Kasumi-1 (cell line): ENCODE measurements around the gene GRK5.
"Not testable (repeated sequence)": the region's sequence is repeated elsewhere in the genome, so short reads cannot be mapped to it uniquely, and the experiment has no call there.

Experiments
- DNase-seq, 2 experiments: peaks; one replicate each; lab custom pipeline; 2025; lab: John Stamatoyannopoulos, UW

Gene GRK5

GRCh38 chr10:119207366-119207666 lies at the start of gene GRK5:
GRK5 (plus strand) TSS chr10:119207571; CDS start chr10:119207918, 347 bp downstream.
- peak; percentile 94 to 96 for DNase-seq

- no peak for DNase-seq
These were observed 48.0 kb upstream of the GRK5 start for GRCh38 chr10:119159332-119159731.

- DNase-seq, result no peak
These were observed 45.5 kb upstream of the GRK5 start for GRCh38 chr10:119161680-119162451.

GRCh38 chr10:119162452-119163092 lies 44.8 kb upstream of the GRK5 start:
- DNase-seq, result no peak

GRCh38 chr10:119165171-119166117 lies 41.9 kb upstream of the GRK5 start, which contains the start of gene SFXN4:
SFXN4 (minus strand) TSS chr10:119165714; CDS start chr10:119165647, 67 bp downstream.
- peak; percentile 90 to 92 for DNase-seq

GRCh38 chr10:119166118-119166500 lies 41.3 kb upstream of the GRK5 start:
- DNase-seq, result peak; percentile 44 to 60

GRCh38 chr10:119166564-119166963 lies 40.8 kb upstream of the GRK5 start:
- DNase-seq, result peak; percentile 50 to 54

- DNase-seq, result no peak
These were observed 40.3 kb upstream of the GRK5 start for GRCh38 chr10:119167041-119167440.

GRCh38 chr10:119174109-119174508 lies 33.3 kb upstream of the GRK5 start:
- DNase-seq, result no peak

GRCh38 chr10:119176166-119176565 lies 31.2 kb upstream of the GRK5 start:
- no peak for DNase-seq

GRCh38 chr10:119177708-119178371 lies 29.5 kb upstream of the GRK5 start:
- DNase-seq, result no peak

GRCh38 chr10:119178372-119179119 lies 28.8 kb upstream of the GRK5 start, which contains the start of gene PRDX3:
PRDX3 (minus strand) TSS chr10:119178812; CDS start chr10:119178790, 22 bp downstream.
- peak; percentile 94 to 98 for DNase-seq

GRCh38 chr10:119180850-119181400 lies 26.4 kb upstream of the GRK5 start:
- not testable (repeated sequence) for DNase-seq

GRCh38 chr10:119183664-119184412 lies 23.5 kb upstream of the GRK5 start:
- DNase-seq, result no peak

- peak in 1 of 2 experiments; percentile 53 for DNase-seq
These were observed 17.5 kb upstream of the GRK5 start for GRCh38 chr10:119189811-119190282.

GRCh38 chr10:119190353-119190752 lies 17.0 kb upstream of the GRK5 start:
- no peak for DNase-seq

- DNase-seq, result peak; percentile 80 to 87
These were observed 16.2 kb upstream of the GRK5 start for GRCh38 chr10:119190954-119191785.

- no peak for DNase-seq
These were observed 15.5 kb upstream of the GRK5 start for GRCh38 chr10:119191881-119192280.

- DNase-seq, result peak; percentile 47 to 55
These were observed 9.4 kb upstream of the GRK5 start for GRCh38 chr10:119197921-119198320.
